ENCODE measurements around the gene PXYLP1.

The PXYLP1 gene

GRCh38 chr3:141328286-141329166 lies 96.9 kb downstream of the PXYLP1 start:
- peak; percentile 28 for DNase-seq

DNA sequence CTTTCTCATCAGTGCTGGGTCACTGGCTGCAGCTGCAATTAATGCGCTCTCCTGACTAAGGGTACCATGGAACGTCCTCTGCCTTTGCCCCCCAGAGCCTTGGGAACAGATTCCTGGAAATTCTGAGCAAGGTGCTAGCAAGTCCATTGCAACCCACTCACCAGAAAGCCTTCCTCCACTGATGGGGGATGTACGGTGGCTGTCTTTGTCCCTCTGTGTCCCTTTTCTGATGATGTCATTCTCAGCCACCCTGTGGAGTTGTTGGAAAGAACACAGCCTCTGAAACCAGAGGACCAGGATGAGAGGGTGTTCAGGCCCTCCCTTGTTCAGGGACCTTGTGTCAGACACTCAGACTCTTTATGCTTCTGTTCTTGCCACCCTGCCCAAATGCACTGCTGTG lies 98.6 kb downstream of the PXYLP1 start:
- no peak for DNase-seq

DNA sequence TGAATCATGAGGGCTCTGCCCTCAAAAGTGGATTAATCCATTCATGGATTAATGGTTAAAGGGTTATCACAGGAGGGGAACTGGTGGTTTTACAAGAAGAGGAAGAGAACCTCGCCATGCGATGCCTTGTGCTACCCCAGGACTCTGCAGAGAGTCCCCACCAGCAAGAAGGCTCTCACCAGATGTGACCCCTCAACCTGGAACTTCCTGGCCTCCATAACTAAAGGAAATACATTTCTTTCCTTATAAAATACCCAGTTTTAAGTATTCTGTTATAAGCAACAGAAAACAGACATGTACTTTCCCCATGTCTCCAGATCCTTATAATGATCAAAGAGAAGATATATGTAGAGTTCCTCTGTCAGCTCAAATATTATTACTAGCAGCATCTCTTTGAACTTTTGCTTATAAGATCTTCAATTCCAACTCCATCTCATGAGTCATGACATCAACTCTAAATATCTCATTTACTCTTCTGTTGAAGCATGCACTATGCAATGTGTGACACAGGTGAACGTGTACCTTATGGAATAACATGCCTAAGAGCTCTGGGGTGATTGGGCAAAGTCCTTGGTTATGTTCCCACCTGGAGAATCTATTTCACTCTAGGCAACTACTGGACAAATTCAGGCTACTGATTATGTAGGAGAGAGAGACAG lies 99.2 kb downstream of the PXYLP1 start:
- no peak for DNase-seq

DNA sequence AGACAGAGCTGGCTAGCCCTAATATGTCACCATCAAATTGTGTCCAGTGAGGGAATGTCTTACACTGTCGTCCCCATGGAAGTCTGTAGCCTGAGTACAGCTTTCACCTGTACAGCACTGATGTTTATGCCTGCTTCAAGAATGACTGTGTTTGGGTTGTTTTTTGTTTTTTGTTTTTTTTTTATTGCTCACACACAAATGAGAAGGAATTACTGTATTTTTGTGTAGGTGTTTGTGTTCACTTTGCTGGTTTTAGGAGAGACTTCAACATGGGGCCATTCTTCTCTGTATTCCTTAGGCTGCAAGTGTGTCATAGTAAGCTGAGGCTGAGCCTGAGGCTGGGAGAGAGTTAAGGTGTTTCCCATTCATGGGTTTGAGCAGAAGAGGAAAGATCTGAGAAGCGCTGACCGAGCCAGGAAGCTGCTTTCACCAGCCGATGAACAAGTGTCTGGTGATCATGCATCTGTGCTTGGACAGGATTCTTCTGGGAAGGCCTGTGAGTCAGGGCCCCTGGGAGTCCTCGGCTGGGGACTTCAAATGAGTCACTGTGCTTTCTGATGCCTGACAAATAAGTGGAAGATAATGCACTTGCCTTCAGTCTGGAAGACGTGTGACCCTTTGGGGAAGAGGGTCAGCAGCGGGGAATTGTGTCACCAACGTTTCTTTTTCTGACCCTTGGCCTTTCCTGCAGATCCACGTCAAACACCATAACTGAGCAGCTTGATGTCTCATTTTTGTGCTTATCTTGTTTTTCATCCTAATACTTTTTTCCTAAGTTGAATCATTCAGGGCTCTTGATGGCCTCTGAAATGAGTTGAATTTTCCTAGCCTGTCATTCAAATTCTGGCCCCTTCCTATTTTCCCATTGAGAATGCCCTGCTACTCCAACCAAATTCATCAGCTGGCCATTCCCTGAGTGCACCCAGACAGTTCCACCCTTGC lies 100.0 kb downstream of the PXYLP1 start:
- no peak for DNase-seq

GRCh38 chr3:141332416-141332815 lies 100.8 kb downstream of the PXYLP1 start:
- DNase-seq = no peak

DNA sequence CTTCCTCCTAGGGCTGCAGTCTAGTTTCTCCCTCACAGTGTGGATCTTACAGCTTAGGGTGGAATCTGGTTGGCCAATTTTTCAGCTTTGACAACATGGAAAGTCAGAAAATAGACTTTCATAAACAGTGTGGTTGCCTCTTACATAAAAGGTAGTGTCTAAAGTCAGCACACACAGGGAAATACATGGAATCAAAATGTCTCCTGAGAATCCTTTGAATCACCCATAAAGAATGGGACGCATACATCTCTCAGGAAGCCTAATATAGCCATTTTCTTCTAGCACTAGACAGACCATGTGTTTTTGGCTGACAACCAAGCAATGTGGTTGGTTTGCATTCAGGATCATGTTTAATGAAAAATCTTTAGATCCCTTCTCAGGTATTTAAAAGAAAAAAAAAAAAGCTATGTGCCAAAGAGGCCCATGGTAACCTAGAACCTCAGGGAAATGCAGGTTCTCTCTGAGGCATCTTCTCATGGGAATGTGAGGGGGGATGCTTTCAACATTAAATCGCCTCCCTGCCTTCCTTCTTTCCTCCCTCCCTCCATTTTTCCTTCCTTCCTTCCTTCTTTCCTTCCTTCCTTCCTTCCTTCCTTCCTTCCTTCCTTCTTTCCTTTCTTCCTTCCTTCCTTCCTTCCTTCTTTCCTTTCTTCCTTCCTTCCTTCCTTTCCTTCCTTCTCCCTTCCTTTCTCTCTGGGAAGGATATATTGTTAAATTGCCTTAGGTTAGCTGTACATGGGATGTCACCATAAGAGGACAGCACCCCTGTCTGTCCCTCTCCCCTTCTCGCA lies 102.4 kb downstream of the PXYLP1 start:
- no peak for DNase-seq

DNA sequence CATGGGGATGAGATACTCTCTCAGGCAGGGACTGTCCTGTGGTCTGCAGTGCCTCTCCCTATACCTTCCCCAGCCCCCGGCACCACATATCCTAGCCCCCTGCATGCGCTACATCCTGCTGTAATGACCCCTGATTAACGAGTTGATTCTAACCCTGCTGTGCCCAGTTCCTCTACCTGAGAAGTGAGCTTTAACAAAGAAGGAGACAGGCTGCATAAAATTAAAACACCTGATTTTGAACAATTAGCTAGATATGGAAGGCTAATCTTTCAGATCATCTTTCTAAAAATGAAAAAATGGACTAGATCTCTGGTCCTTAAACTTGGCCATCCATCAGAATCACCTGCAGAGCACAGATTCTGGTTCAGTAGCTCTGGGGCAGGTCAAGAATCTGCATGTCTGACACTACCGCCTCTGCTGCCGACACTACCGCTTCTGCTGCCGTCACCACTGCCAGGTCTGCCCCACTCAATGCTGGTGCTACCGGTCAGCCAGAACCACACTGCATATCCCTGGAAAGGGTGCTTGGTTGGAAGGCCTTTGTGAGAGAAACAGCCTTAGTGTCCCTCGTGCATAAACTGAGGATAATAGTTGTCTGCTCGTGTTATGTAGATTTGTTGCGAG lies 103.1 kb downstream of the PXYLP1 start:
- no peak for DNase-seq

DNA sequence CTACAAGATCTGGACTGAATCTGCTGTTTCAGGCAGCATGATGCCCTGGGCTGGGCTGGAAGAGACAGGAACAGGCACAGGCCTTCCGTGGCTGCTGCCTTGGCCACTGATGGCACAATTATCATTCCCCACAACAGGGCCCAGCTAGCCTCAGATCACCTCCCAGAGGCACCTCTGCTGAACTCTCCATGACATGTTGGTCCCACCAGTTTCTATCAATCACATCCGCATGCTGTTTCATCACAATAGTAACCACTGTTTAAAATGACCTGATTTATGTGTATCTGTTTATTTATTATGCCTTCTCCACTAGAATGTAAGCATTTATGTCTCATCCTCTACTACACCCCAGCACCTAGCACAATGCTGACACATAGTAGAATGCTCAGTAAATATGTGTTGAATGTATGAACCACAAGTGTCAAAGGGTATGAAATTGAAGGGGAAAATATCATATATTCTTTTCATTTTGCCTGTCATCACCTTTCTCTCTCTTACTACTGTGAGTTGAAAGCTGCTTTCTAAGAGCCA lies 104.0 kb downstream of the PXYLP1 start:
- DNase-seq = no peak

DNA sequence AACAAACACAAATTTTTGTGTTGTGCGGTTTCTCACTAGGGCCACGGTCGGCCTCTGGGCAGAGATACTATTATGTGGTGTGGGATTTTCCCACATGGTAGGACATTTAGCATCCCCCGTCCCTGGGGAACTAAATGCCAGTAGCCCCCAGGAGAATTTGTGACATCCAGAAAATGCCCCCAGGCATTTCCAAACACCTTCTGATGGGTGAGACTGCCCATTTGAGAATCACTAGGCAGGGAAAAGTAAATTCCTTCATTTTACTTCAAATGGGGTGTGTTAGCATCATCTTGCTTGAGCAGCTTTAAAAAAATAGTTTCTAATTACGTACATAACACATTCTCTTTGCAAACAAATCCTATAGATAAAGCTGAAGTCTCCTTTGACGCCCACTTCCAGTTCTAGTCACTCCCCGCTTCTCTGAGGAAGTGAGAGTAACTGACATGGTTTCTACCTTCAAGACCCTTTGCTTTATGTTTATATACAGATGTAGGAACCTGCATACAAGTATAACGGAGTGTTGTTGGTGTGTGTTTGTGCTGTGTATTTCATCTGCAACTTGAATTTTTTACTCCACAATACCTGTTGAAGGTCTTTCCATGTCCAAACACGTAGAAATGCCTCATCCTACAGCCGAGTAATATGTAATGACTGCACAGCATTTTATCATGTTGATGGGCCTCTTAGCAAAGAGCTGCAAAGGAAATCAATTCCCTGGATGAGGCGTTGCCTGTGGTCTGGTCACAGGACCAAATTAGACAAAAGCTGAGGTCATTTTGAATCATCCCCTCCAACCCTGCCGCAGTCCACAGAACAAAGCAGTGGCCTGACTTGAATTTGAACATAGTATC lies 105.3 kb downstream of the PXYLP1 start:
- no peak for DNase-seq

GRCh38 chr3:141337523-141337854 lies 105.9 kb downstream of the PXYLP1 start:
- no peak for DNase-seq

DNA sequence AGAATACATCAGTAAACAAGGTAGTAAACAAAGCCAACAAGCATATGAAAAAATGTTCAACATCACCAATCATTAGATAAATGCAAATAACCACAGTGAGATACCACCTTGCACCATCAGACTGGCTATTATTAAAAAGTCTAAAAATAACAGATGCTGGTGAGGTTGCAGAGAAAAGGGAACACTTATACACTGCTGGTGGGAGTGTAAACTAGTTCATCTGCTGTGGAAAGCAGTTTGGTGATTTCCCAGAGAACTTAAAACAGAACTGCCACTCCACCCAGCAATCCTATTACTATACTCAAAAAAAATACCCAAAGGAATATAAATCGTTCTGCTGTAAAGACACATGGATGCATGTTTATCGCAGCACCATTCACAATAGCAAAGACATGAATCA lies 106.4 kb downstream of the PXYLP1 start:
- no peak for DNase-seq

- DNase-seq = no peak
These were observed 107.3 kb downstream of the PXYLP1 start for GRCh38 chr3:141338881-141339280.

DNA sequence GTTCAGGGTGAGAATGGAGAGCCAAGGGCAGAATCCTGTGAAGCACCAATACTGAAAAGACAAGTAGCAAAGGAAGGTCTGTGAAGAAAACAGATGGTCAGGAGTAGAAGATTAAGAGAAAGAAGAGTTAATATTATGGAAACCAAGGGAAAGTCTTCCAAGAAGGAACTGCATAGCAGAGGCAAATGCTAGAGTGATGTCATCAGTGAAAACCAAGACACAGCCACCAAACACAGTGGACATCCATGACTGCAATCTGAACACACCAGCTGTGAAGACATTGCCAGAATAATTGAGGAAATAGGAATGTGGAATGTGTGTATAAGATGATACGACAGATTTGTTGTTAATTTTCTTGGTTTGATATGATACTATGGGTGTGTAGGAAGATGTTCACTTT lies 109.9 kb downstream of the PXYLP1 start:
- DNase-seq = no peak

- no peak for DNase-seq
These were observed 110.8 kb downstream of the PXYLP1 start for GRCh38 chr3:141342386-141342785.

DNA sequence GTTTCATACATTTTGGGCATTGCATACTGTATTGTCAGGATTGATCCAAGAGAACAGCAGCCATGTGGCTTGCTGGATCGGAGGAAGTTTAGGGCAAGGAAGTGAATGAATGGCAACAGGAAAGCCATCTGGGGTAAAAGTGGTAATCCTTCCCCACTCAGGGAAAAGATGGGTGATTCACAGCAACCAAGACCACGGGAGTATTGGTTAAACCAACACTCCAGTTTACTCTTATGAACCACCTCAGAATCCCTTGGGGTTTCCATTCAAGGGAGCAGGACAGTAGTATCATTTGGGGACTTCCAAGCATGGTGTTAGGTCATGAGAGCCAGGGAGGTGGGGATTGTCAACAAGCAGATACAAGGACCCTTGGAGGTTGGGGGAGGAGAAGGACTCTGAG lies 111.5 kb downstream of the PXYLP1 start:
- DNase-seq = no peak

- DNase-seq = no peak
These were observed 112.2 kb downstream of the PXYLP1 start for GRCh38 chr3:141343865-141344271.

Data from activated CD4-positive, alpha-beta T cell treated with anti-CD3 and anti-CD28 coated beads, Interleukin-2, Interleukin-6, amounts not matched to agents 100 ng/mL and 50 ng/mL, durations not matched to agents 16 hours and 8 hours (primary cell).